Stimulated activated memory B cell treated with anti-CD40 and anti-IgM and Interleukin-4, amounts not matched to agents 10 μg/mL and 1 μg/mL and 100 μg/mL, for 72 hours (primary cell): ENCODE results near the gene PLCG1.

ENCODE experiments used
- ATAC-seq: fragments of 150-1000 bp; cut with Tn5 transposase; 2 replicates; pipeline ENCODE4 v1.10.0; 2021
- H3K27ac Mint-ChIP-seq: one replicate; pipeline ENCODE4 v1.8.0; 2022; ENCODE audit warnings: mild to moderate bottlenecking, mixed read lengths
- H3K27me3 Mint-ChIP-seq: one replicate; pipeline ENCODE4 v1.8.0; 2022; ENCODE audit warnings: mixed read lengths
- H3K36me3 Mint-ChIP-seq: one replicate; pipeline ENCODE4 v1.8.0; 2022; ENCODE audit warnings: mixed read lengths
- H3K4me1 Mint-ChIP-seq: one replicate; pipeline ENCODE4 v1.8.0; 2022; ENCODE audit warnings: mixed read lengths
- H3K4me3 Mint-ChIP-seq: one replicate; pipeline ENCODE4 v1.8.0; 2022; ENCODE audit warnings: mild to moderate bottlenecking, moderate library complexity, mixed read lengths
- H3K9me3 Mint-ChIP-seq: one replicate; pipeline ENCODE4 v1.8.0; 2022; ENCODE audit warnings: mixed read lengths

The PLCG1 gene

GRCh38 chr20:41218466-41218865 lies 81.1 kb downstream of the PLCG1 start:
- no peak overlapping the region for H3K27ac Mint-ChIP-seq
- H3K4me3 Mint-ChIP-seq, result no peak overlapping the region
- no peak for ATAC-seq

GRCh38 chr20:41219824-41220223 lies 82.5 kb downstream of the PLCG1 start:
- H3K4me1 Mint-ChIP-seq, result no peaks in the 10 kb centered on the region
- H3K4me3 Mint-ChIP-seq, result no peak overlapping the region
- no peaks in the 10 kb centered on the region for H3K9me3 Mint-ChIP-seq
- H3K27ac Mint-ChIP-seq, result no peak overlapping the region
- ATAC-seq, result no peak
- peaks cover 10% of the 10 kb centered on the region for H3K36me3 Mint-ChIP-seq
- no peaks in the 10 kb centered on the region for H3K27me3 Mint-ChIP-seq

More at GRCh38 chr20:41218466-41218865, 81.1 kb downstream of the PLCG1 start:
- no peaks in the 10 kb centered on the region for H3K27me3 Mint-ChIP-seq
- H3K9me3 Mint-ChIP-seq, result no peaks in the 10 kb centered on the region
- H3K36me3 Mint-ChIP-seq, result peaks cover 10% of the 10 kb centered on the region
- H3K4me1 Mint-ChIP-seq, result no peaks in the 10 kb centered on the region

- H3K36me3 Mint-ChIP-seq, result peaks cover 10% of the 10 kb centered on the region
- H3K4me1 Mint-ChIP-seq, result no peaks in the 10 kb centered on the region
- H3K4me3 Mint-ChIP-seq, result no peak overlapping the region
- ATAC-seq, result no peak
- H3K27me3 Mint-ChIP-seq, result no peaks in the 10 kb centered on the region
- H3K9me3 Mint-ChIP-seq, result no peaks in the 10 kb centered on the region
- no peak overlapping the region for H3K27ac Mint-ChIP-seq
These were observed 84.4 kb downstream of the PLCG1 start for GRCh38 chr20:41221614-41222218.

GRCh38 chr20:41222296-41222695 lies 85.0 kb downstream of the PLCG1 start:
- no peak overlapping the region for H3K27ac Mint-ChIP-seq
- H3K27me3 Mint-ChIP-seq, result no peaks in the 10 kb centered on the region
- no peak for ATAC-seq
- peaks cover 10% of the 10 kb centered on the region for H3K36me3 Mint-ChIP-seq
- no peaks in the 10 kb centered on the region for H3K9me3 Mint-ChIP-seq
- H3K4me3 Mint-ChIP-seq, result no peak overlapping the region
- no peaks in the 10 kb centered on the region for H3K4me1 Mint-ChIP-seq

- no peak for ATAC-seq
- Mint-ChIP-seq H3K27me3 (no peaks in the 10 kb centered on the region), H3K9me3 (no peaks in the 10 kb centered on the region), H3K4me1 (no peaks in the 10 kb centered on the region), H3K4me3 (no peak overlapping the region), H3K27ac (no peak overlapping the region), H3K36me3 (peaks cover 10% of the 10 kb centered on the region)
These were observed 85.4 kb downstream of the PLCG1 start for GRCh38 chr20:41222703-41223102.

GRCh38 chr20:41223112-41223511 lies 85.8 kb downstream of the PLCG1 start:
- Mint-ChIP-seq H3K36me3 (peaks cover 10% of the 10 kb centered on the region), H3K4me1 (no peaks in the 10 kb centered on the region), H3K27ac (no peak overlapping the region), H3K27me3 (no peaks in the 10 kb centered on the region), H3K9me3 (no peaks in the 10 kb centered on the region), H3K4me3 (no peak overlapping the region)
- no peak for ATAC-seq

- Mint-ChIP-seq H3K27me3 (no peaks in the 10 kb centered on the region), H3K4me1 (no peaks in the 10 kb centered on the region), H3K9me3 (no peaks in the 10 kb centered on the region), H3K4me3 (no peak overlapping the region), H3K36me3 (peaks cover 10% of the 10 kb centered on the region), H3K27ac (no peak overlapping the region)
- ATAC-seq, result no peak
These were observed 86.9 kb downstream of the PLCG1 start for GRCh38 chr20:41224281-41224680.

- Mint-ChIP-seq H3K27ac (no peak overlapping the region), H3K4me1 (no peaks in the 10 kb centered on the region), H3K4me3 (no peak overlapping the region), H3K9me3 (no peaks in the 10 kb centered on the region), H3K36me3 (peaks cover 10% of the 10 kb centered on the region), H3K27me3 (no peaks in the 10 kb centered on the region)
- ATAC-seq, result no peak
These were observed 87.7 kb downstream of the PLCG1 start for GRCh38 chr20:41225091-41225490.

GRCh38 chr20:41226426-41226825 lies 89.1 kb downstream of the PLCG1 start:
- Mint-ChIP-seq H3K4me1 (no peaks in the 10 kb centered on the region), H3K4me3 (no peak overlapping the region), H3K27me3 (no peaks in the 10 kb centered on the region), H3K9me3 (no peaks in the 10 kb centered on the region), H3K36me3 (peaks cover 5% of the 10 kb centered on the region), H3K27ac (no peak overlapping the region)
- no peak for ATAC-seq
